ENCODE results near the gene HDAC4. TPM values are rescaled to one million over a fixed set of nuclear protein-coding genes. Genes with fewer than 3 reads are reported as not detected.

HDAC4 gene
- total and polyA plus RNA-seq, 2 of the 8 experiments (the other 6 are each of a cell fraction or from before 2014, with no cell fraction given) = 15.4 to 31.5 TPM

- Histone ChIP-seq H3K9me3 (ENCODE audit: insufficient read depth in 2 of 2, low read depth in 1 of 2, low read length in 1 of 2) (no peaks in the 10 kb centered on the region; a peak in 1 of 4 replicates), H2BK15ac (ENCODE audit: low read length) (no peak overlapping the region), H4K91ac (replicated peaks; ENCODE audit: insufficient read length, low read length) (no peak overlapping the region), H3K23me2 (ENCODE audit: low read depth, low read length) (no peaks in the 10 kb centered on the region), H3K4ac (replicated peaks; ENCODE audit: insufficient read length, low read depth, low read length) (no peak overlapping the region), H4K8ac (ENCODE audit: extremely low read depth, insufficient read depth, low read length) (no peak overlapping the region), H2BK5ac (ENCODE audit: low read depth, low read length) (no peak overlapping the region), H4K20me1 (replicated peaks in 1 of 2; ENCODE audit: control insufficient read depth in 1 of 2, insufficient read depth in 2 of 2, low read length in 2 of 2) (peaks cover 3 to 9% of the 10 kb centered on the region in 2 experiments), H3K27me3 (replicated peaks in 1 of 4; ENCODE audit: control insufficient read depth in 3 of 4, extremely low read depth in 1 of 4, insufficient read depth in 3 of 4, low read length in 3 of 4) (no peaks in the 10 kb centered on the region), H3K27ac (ENCODE audit: low read depth, low read length) (no peak overlapping the region), H4K5ac (ENCODE audit: insufficient read length, low read depth, low read length) (no peak overlapping the region), H3K4me3 (ENCODE audit: extremely low read depth in 1 of 4, insufficient read depth in 2 of 4, low read depth in 3 of 4, low read length in 4 of 4) (no peak overlapping the region), H3K79me1 (ENCODE audit: low read depth, low read length) (no peaks in the 10 kb centered on the region), H3K18ac (ENCODE audit: extremely low read depth, low read length) (no peak overlapping the region), H2AFZ (ENCODE audit: low read length) (no peak overlapping the region), H3K36me3 (ENCODE audit: control insufficient read depth in 2 of 4, insufficient read depth in 4 of 4, low read length in 3 of 4) (peaks cover 2 to 14% (median 9%) of the 10 kb centered on the region in 4 experiments; a peak in 6 of 8 replicates), H2BK120ac (replicated peaks; ENCODE audit: low read depth, low read length) (no peak overlapping the region), H3K4me1 (replicated peaks in 1 of 4; ENCODE audit: control insufficient read depth in 3 of 4, insufficient read depth in 4 of 4, low read length in 3 of 4) (no peaks in the 10 kb centered on the region), H3K14ac (ENCODE audit: insufficient read length) (no peak overlapping the region), H3K56ac (replicated peaks; ENCODE audit: insufficient read length, low read depth, low read length) (no peak overlapping the region), H2BK12ac (ENCODE audit: low read depth, low read length) (no peak overlapping the region), H3K79me2 (ENCODE audit: control insufficient read depth in 1 of 2, insufficient read depth in 2 of 2, low read length in 2 of 2) (no peaks in the 10 kb centered on the region), H3K9ac (replicated peaks in 1 of 4; ENCODE audit: extremely low read depth in 1 of 4, low read depth in 3 of 4, low read length in 3 of 4) (no peak overlapping the region), H2BK20ac (ENCODE audit: low read length) (no peak overlapping the region), H3K23ac (ENCODE audit: insufficient read length) (no peak overlapping the region), H3K4me2 (ENCODE audit: insufficient read depth in 1 of 2, low read depth in 2 of 2, low read length in 2 of 2) (no peak overlapping the region), H2AK5ac (ENCODE audit: low read depth, low read length) (no peak overlapping the region)
- WGBS, 2 experiments (ENCODE audit: extremely low coverage in 1 of 2, insufficient coverage in 1 of 2, insufficient read length in 1 of 2, insufficient replicate concordance in 2 of 2, low coverage in 1 of 2, low lambda C conversion rate in 2 of 2, missing lambda C conversion rate in 1 of 2) = 91% methylated on average over 10 of the region's 10 CpGs; no CpG with 5 or more reads in 1 of the 2 experiments
- DNase-seq (ENCODE audit: low read depth in 1 of 2, low spot score in 2 of 2) = no peak
- POLR2A ChIA-PET (ENCODE audit: partially characterized antibody) = no interaction called here
- FAIRE-seq = no peak
- CTCF ChIA-PET (ENCODE audit: partially characterized antibody) = no interaction called here
- TF ChIP-seq CEBPB (IDR thresholded peaks at IDR 0.05; ENCODE audit: low read depth, low read length) = no peak
- TF ChIP-seq NANOG (IDR thresholded peaks at IDR 0.05; ENCODE audit: insufficient read depth, low read depth, low read length, poor library complexity, severe bottlenecking) = no peak
- no peak for TF ChIP-seq GABPA (IDR thresholded peaks at IDR 0.05; ENCODE audit: borderline replicate concordance, insufficient read depth, low read length)
- no peak for TF ChIP-seq RFX5 (IDR thresholded peaks at IDR 0.05; ENCODE audit: borderline replicate concordance, low read depth, low read length)
- TF ChIP-seq TCF12 (IDR thresholded peaks at IDR 0.05; ENCODE audit: low read depth, low read length) = no peak
- TF ChIP-seq CTCF (IDR thresholded peaks at IDR 0.05; ENCODE audit: control extremely low read depth in 1 of 3, insufficient read depth in 1 of 3, low read depth in 1 of 3, low read length in 3 of 3) = no peak
- TF ChIP-seq EGR1 (IDR thresholded peaks at IDR 0.05; ENCODE audit: borderline replicate concordance, low read depth, low read length) = no peak
- TF ChIP-seq ZNF274 (IDR thresholded peaks at IDR 0.05; ENCODE audit: borderline replicate concordance, extremely low read depth, low read length) = no peak
- no peak for TF ChIP-seq RNF2 (IDR thresholded peaks at IDR 0.05; ENCODE audit: borderline replicate concordance, low read depth, low read length, missing control alignments, poor library complexity, severe bottlenecking)
- no peak for TF ChIP-seq RAD21 (IDR thresholded peaks at IDR 0.05 in 1 of 2, conservative IDR thresholded peaks at IDR 0.05 in 1 of 2; ENCODE audit: low read depth in 2 of 2, low read length in 2 of 2)
- TF ChIP-seq SIRT6 (IDR thresholded peaks at IDR 0.05; ENCODE audit: low read length) = no peak
- TF ChIP-seq BACH1 (IDR thresholded peaks at IDR 0.05; ENCODE audit: low read length) = no peak
These were observed 265.3 kb downstream of the HDAC4 start for GRCh38 chr2:239135531-239135930.

Data from H1 (cell line).